ENCODE measurements around the gene B9D1.

- TF ChIP-seq CTCF (IDR thresholded peaks at IDR 0.05) (no peak), E2F1 (CRISPR knock-in tag; IDR thresholded peaks at IDR 0.05) (no peak), OVOL2 (CRISPR knock-in tag; IDR thresholded peaks at IDR 0.05; ENCODE audit: borderline replicate concordance) (no peak), FOXJ3 (CRISPR knock-in tag; IDR thresholded peaks at IDR 0.05; ENCODE audit: borderline replicate concordance) (no peak), MAX (CRISPR knock-in tag; IDR thresholded peaks at IDR 0.05) (no peak), ZNF512 (CRISPR knock-in tag; IDR thresholded peaks at IDR 0.05; ENCODE audit: borderline replicate concordance) (no peak), FOXP4 (CRISPR knock-in tag; IDR thresholded peaks at IDR 0.05) (no peak), KAT7 (CRISPR knock-in tag; IDR thresholded peaks at IDR 0.05; ENCODE audit: borderline replicate concordance) (no peak), ESRRA (CRISPR knock-in tag; IDR thresholded peaks at IDR 0.05; ENCODE audit: borderline replicate concordance) (no peak), NR2C2 (CRISPR knock-in tag; IDR thresholded peaks at IDR 0.05) (no peak), CREB1 (CRISPR knock-in tag; IDR thresholded peaks at IDR 0.05) (no peak)
These were observed 37.0 kb downstream of the B9D1 start for GRCh38 chr17:19325542-19325941.

Data from WTC11 (cell line).